ENCODE measurements around the gene PEX5L. TPM values are rescaled to one million over a fixed set of nuclear protein-coding genes. Genes with fewer than 3 reads are reported as not detected.

PEX5L gene
- total RNA-seq, 4 donors from 2014 or later, result 0.16 TPM; not detected in 3

- 88% methylated on average over 3 of the region's 3 CpGs for WGBS
- Histone ChIP-seq H3K4me1 (no peaks in the 10 kb centered on the region), H3K36me3 (no peaks in the 10 kb centered on the region), H3K27me3 (no peaks in the 10 kb centered on the region), H3K4me3 (no peak overlapping the region), H3K27ac (no peak overlapping the region), H3K9me3 (no peaks in the 10 kb centered on the region)
- no peak for DNase-seq (ENCODE audit: low spot score in 2 of 2)
- TF ChIP-seq POLR2A (IDR thresholded peaks at IDR 0.05) (no peak), POLR2AphosphoS5 (IDR thresholded peaks at IDR 0.05) (no peak), EP300 (IDR thresholded peaks at IDR 0.05) (no peak), CTCF (IDR thresholded peaks at IDR 0.05) (no peak)
Measured at GRCh38 chr3:179822296-179822695, 214.4 kb downstream of the PEX5L start.

GRCh38 chr3:179819379-179819778, 217.4 kb downstream of the PEX5L start:
- H3K9me3 ChIP-seq, result no peaks in the 10 kb centered on the region
- H3K36me3 ChIP-seq, result no peaks in the 10 kb centered on the region
- no peak for DNase-seq (ENCODE audit: low spot score in 2 of 2)
- TF ChIP-seq CTCF (IDR thresholded peaks at IDR 0.05) (no peak), POLR2A (IDR thresholded peaks at IDR 0.05) (no peak), EP300 (IDR thresholded peaks at IDR 0.05) (no peak), POLR2AphosphoS5 (IDR thresholded peaks at IDR 0.05) (no peak)
- no peak overlapping the region for H3K4me3 ChIP-seq
- WGBS, result 32% methylated on average over 3 of the region's 3 CpGs
- H3K27ac ChIP-seq, result no peak overlapping the region
- H3K27me3 ChIP-seq, result no peaks in the 10 kb centered on the region
- H3K4me1 ChIP-seq, result no peaks in the 10 kb centered on the region

GRCh38 chr3:179812096-179812382, 224.7 kb downstream of the PEX5L start:
- no peak overlapping the region for H3K4me3 ChIP-seq
- TF ChIP-seq EP300 (IDR thresholded peaks at IDR 0.05), result no peak
- no peak for TF ChIP-seq POLR2A (IDR thresholded peaks at IDR 0.05)
- TF ChIP-seq POLR2AphosphoS5 (IDR thresholded peaks at IDR 0.05), result no peak
- no peak for TF ChIP-seq CTCF (IDR thresholded peaks at IDR 0.05)
- H3K4me1 ChIP-seq, result no peaks in the 10 kb centered on the region
- no peaks in the 10 kb centered on the region for H3K36me3 ChIP-seq
- no peak overlapping the region for H3K27ac ChIP-seq
- no peaks in the 10 kb centered on the region for H3K9me3 ChIP-seq
- H3K27me3 ChIP-seq, result no peaks in the 10 kb centered on the region
- no peak for DNase-seq (ENCODE audit: low spot score in 2 of 2)
- WGBS, result 86% methylated on average over 3 of the region's 3 CpGs

- Histone ChIP-seq H3K4me3 (no peak overlapping the region), H3K4me1 (no peaks in the 10 kb centered on the region), H3K36me3 (no peaks in the 10 kb centered on the region), H3K27ac (no peak overlapping the region), H3K9me3 (no peaks in the 10 kb centered on the region), H3K27me3 (no peaks in the 10 kb centered on the region)
- TF ChIP-seq CTCF (IDR thresholded peaks at IDR 0.05) (peak in 1 of 2 donors; percentile 19), EP300 (IDR thresholded peaks at IDR 0.05) (no peak), POLR2A (IDR thresholded peaks at IDR 0.05) (no peak), POLR2AphosphoS5 (IDR thresholded peaks at IDR 0.05) (no peak)
- DNase-seq (ENCODE audit: low spot score in 2 of 2), result no peak
- 20% methylated on average over 9 of the region's 9 CpGs for WGBS
Measured at GRCh38 chr3:179811321-179812095, 225.2 kb downstream of the PEX5L start.

GRCh38 chr3:179809639-179810038, 227.1 kb downstream of the PEX5L start:
- H3K27ac ChIP-seq, result no peak overlapping the region
- no peaks in the 10 kb centered on the region for H3K9me3 ChIP-seq
- no peak for TF ChIP-seq POLR2AphosphoS5 (IDR thresholded peaks at IDR 0.05)
- TF ChIP-seq EP300 (IDR thresholded peaks at IDR 0.05), result no peak
- TF ChIP-seq CTCF (IDR thresholded peaks at IDR 0.05), result no peak
- TF ChIP-seq POLR2A (IDR thresholded peaks at IDR 0.05), result no peak
- H3K4me1 ChIP-seq, result no peaks in the 10 kb centered on the region
- H3K4me3 ChIP-seq, result no peak overlapping the region
- H3K27me3 ChIP-seq, result no peaks in the 10 kb centered on the region
- no peaks in the 10 kb centered on the region for H3K36me3 ChIP-seq
- DNase-seq (ENCODE audit: low spot score in 2 of 2), result no peak

Measured in suprapubic skin (tissue), 4 donors.